Measurements from ENCODE around the gene MFN2. TPM values are rescaled to one million over a fixed set of nuclear protein-coding genes. Genes with fewer than 3 reads are reported as not detected.

The MFN2 gene
- total and polyA plus RNA-seq, 9 of the 15 experiments (the other 6 are each of a cell fraction or from before 2014, with no cell fraction given): 10.5 to 158 (median 87.1) TPM

GRCh38 chr1:12034381-12034801 lies 54.1 kb downstream of the MFN2 start:
- ATAC-seq: peak; percentile 15
- no peaks in the 10 kb centered on the region for H3K79me2 ChIP-seq (ENCODE audit: control insufficient read depth, insufficient read depth, low read length)
- 47% methylated on average over 7 of the region's 7 CpGs for WGBS (ENCODE audit: insufficient coverage, low coverage, missing lambda C conversion rate)
- H3K27ac ChIP-seq (ENCODE audit: extremely low read depth, low read depth, low read length): peak overlapping the region; percentile 21; the same call in 1 of the 3 replicates
- POLR2A ChIA-PET: interaction anchor here (0.6 to 6.9 kb wide), 6 partner anchors 8 to 206 kb away, joined by 3 to 95 read pairs (median 6); partner anchors contain the start of gene MIIP
- H3K9me1 ChIP-seq (ENCODE audit: control insufficient read depth, insufficient read depth, low read length): peaks cover 6% of the 10 kb centered on the region
- peak overlapping the region; percentile 63 for H2AFZ ChIP-seq (ENCODE audit: low read depth, low read length)
- in situ Hi-C loops (cut with MboI) (no loop called here), intact Hi-C loops (cut with micrococcal nuclease) (no loop called here)
- H3K4me1 ChIP-seq (replicated peaks in 1 of 2; ENCODE audit: control insufficient read depth in 2 of 2, insufficient read depth in 2 of 2, low read length in 2 of 2): peaks cover 28 to 56% of the 10 kb centered on the region in 2 experiments
- H3K36me3 ChIP-seq (ENCODE audit: control insufficient read depth, insufficient read depth, low read length): peaks cover 25% of the 10 kb centered on the region; the same call in 2 of the 3 replicates
- no peaks in the 10 kb centered on the region for H3K27me3 ChIP-seq (ENCODE audit: control insufficient read depth in 2 of 2, insufficient read depth in 2 of 2, low read length in 2 of 2)
- BruUV-seq (replicated peaks): TSS peak; percentile 38
- H4K20me1 ChIP-seq (replicated peaks; ENCODE audit: control insufficient read depth, insufficient read depth, low read length): 0 out of 2 replicates have a peak, but pooled peaks cover 3% of the 10 kb centered on the region
- peak overlapping the region in 1 of 2 experiments; percentile 47; a peak in 1 of 4 replicates for H3K9ac ChIP-seq (ENCODE audit: insufficient read depth in 1 of 2, low read depth in 2 of 2, low read length in 2 of 2)
- H3K9me3 ChIP-seq (replicated peaks; ENCODE audit: control insufficient read depth, insufficient read depth, low read depth, low read length): no peaks in the 10 kb centered on the region
- FAIRE-seq: peak; percentile 80
- peak in 2 of 4 experiments; percentile 57 to 63 for DNase-seq (ENCODE audit: extremely low read depth in 1 of 4, low spot score in 3 of 4)
- CTCF ChIA-PET (ENCODE audit: low intra/inter-chr PET ratio): interaction anchor here (0.7 kb wide), 1 partner anchor 53 kb away, joined by 3 read pairs; no protein-coding TSS in a partner anchor
- no peak overlapping the region for H3K4me3 ChIP-seq
- peak overlapping the region; percentile 23; the same call in 1 of the 2 replicates for H3K4me2 ChIP-seq (ENCODE audit: insufficient read depth, low read length)
- TF ChIP-seq RAD51 (IDR thresholded peaks at IDR 0.05; ENCODE audit: borderline replicate concordance, low read depth) (no peak), POLR2AphosphoS5 (IDR thresholded peaks at IDR 0.05; ENCODE audit: control insufficient read depth, insufficient read depth, low read depth, low read length) (peak; percentile 74), EZH2 (IDR thresholded peaks at IDR 0.05; ENCODE audit: borderline replicate concordance, low read depth, low read length) (no peak), TEAD4 (IDR thresholded peaks at IDR 0.05; ENCODE audit: low read length) (peak; percentile 62; the same call in 1 of the 2 replicates), TEAD4 (CRISPR knock-in tag; IDR thresholded peaks at IDR 0.05; ENCODE audit: borderline replicate concordance) (no peak), ELK1 (CRISPR knock-in tag; IDR thresholded peaks at IDR 0.05) (no peak), TCF3 (CRISPR knock-in tag; IDR thresholded peaks at IDR 0.05) (peak; percentile 32), MYNN (IDR thresholded peaks at IDR 0.05) (no peak), MYNN (CRISPR knock-in tag; IDR thresholded peaks at IDR 0.05) (no peak), MCM5 (IDR thresholded peaks at IDR 0.05; ENCODE audit: low read depth) (no peak), TFAM (CRISPR knock-in tag; conservative IDR thresholded peaks at IDR 0.05) (no peak), HIVEP1 (CRISPR knock-in tag; IDR thresholded peaks at IDR 0.05) (no peak), ADNP (tag; IDR thresholded peaks at IDR 0.05) (no peak), MECOM (CRISPR knock-in tag; IDR thresholded peaks at IDR 0.05) (0 out of 2 replicates have a peak, but pooled peaks have one; percentile 20), CLOCK (CRISPR knock-in tag; IDR thresholded peaks at IDR 0.05; ENCODE audit: borderline replicate concordance) (no peak), MIER1 (IDR thresholded peaks at IDR 0.05; ENCODE audit: low read depth) (no peak), GATA2 (CRISPR knock-in tag; IDR thresholded peaks at IDR 0.05) (0 out of 2 replicates have a peak, but pooled peaks have one; percentile 18)
